LNCAP (cell line): ENCODE measurements around the gene RBM43.

ENCODE experiments used
- TF ChIP-seq, protein P1 (sequence below): fragments of 450-650 bp; IDR thresholded peaks from 2 replicates; pipeline ENCODE4 v1.5.1; 2017; ENCODE audit warnings: mild to moderate bottlenecking

RBM43 gene

DNA sequence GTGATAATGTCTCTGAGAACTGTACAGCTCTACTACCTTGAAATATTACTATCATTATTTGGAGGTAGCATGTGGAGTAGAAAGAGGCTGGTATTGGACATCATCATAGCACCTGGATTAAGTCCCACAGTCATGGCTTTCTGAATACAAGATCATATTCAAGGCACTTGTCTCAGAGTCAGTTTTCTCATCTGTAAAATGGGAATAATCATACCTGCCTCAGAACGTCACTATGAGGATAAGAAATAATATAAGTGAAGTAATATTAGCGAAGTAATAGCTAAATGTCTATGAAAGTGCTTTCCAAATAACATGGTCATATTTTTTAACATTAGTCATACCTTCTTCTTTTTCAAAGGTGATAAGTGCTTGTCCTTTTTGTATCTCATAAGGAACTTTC lies 16.8 kb upstream of the RBM43 start:
- TF ChIP-seq, protein P1, sequence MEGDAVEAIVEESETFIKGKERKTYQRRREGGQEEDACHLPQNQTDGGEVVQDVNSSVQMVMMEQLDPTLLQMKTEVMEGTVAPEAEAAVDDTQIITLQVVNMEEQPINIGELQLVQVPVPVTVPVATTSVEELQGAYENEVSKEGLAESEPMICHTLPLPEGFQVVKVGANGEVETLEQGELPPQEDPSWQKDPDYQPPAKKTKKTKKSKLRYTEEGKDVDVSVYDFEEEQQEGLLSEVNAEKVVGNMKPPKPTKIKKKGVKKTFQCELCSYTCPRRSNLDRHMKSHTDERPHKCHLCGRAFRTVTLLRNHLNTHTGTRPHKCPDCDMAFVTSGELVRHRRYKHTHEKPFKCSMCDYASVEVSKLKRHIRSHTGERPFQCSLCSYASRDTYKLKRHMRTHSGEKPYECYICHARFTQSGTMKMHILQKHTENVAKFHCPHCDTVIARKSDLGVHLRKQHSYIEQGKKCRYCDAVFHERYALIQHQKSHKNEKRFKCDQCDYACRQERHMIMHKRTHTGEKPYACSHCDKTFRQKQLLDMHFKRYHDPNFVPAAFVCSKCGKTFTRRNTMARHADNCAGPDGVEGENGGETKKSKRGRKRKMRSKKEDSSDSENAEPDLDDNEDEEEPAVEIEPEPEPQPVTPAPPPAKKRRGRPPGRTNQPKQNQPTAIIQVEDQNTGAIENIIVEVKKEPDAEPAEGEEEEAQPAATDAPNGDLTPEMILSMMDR: no peak

DNA sequence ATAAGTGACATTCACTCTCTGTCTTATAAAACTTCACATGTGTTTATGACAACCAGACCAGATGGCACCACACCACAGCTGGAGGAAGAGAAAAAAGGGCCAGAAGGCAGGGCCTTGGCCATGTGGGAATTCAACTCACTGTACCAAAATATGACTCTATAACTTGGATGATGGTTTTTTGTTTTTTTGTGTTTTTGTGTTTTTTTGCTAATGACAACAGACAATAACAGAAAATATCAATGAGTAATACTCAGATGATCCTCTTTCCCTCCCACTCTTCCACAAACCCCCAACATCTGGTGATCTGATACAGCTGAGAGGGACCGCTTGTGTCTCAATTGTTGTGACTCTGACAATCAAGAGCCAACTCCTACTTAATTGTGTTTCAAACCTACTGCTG lies 15.4 kb upstream of the RBM43 start:
- TF ChIP-seq, protein P1: no peak

DNA sequence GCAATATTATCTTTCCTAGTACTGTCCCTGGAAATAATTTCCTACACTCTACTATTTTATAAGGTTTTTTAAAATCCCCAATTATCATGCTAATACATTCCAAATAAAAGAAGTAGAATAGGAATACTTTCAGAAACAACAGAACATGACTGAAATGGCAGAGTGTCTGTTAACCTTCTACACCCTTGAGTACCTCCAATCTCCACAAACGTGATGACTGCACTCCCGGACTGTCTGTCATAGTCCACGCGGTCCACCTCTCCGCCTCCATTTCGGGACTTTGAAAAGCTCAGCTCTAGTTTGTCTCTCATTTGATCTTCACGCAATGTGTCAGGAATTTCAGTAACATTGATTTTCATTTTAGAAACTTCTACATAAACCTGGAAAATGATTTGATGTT lies 13.6 kb upstream of the RBM43 start:
- TF ChIP-seq, protein P1: no peak

DNA sequence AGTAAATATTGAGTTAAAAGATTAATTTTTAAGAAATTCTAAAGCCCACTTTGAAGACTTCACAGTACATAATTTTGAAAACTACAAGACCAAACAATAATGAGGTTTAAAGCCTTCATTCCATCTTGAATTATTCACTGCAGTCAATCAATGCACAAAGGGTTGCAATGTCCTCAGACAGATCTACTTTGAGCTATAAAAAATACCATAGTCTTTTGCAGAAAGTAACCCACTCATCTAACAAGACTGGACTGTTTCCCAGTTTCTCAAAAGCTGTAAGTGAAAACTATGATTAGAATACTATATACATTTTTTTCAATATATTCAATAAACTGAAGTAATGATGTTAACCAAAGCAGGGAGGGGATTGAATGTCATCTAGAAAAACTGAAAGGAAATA lies 10.2 kb upstream of the RBM43 start:
- TF ChIP-seq, protein P1: no peak

DNA sequence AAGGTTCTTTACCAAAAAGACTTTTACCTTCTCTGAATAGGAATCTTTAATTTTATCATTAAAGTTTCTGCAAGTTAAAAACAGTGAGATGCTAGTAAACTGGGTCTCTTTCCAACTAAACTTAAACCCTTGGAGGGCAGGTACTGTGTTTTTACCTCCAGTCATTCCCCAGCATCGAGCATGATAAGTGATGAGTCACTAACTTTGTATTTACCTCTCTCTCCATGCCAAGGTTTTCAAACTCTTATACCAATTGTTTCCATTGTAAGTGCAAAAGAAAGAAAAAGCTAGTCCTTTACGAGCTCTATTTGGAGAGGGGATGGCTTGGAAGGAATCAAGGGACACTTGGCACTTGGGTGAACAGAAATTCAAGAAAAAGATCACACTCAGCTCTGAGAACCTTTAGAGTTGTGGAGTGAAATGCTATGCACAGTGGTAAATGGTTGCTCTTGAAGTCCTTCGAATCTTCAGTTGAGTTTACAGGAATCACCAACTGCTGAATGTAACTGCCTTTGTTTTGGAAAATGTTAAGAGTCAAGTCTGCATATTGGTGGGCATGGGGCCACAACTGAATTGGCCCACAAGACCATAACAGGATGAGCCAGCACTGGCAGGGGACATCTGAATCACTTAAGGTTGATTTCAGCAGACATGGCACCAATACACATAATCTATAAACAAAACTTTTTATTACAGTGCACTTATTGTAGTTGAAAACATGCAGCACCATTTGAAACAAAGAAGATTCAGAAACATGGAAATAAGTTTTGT lies 8.3 kb upstream of the RBM43 start:
- TF ChIP-seq, protein P1: no peak

DNA sequence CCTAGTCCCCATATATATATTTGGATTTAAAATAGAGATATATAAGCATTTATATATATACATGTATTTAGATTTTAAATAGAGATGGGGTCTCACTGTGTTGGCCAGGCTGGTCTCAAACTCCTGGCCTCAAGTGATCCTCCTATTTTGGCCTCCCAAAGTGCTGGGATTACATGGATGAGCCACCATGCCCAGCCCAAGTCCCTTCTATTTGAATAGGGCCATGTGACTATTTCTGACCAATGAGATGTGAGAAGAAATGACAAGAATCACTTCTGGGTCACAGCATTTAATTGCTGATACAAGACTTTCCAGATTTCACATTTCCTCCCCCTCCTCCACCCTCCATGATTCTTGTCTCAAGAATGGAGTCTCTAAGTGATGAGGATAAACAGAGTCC lies 6.4 kb upstream of the RBM43 start:
- TF ChIP-seq, protein P1: no peak

GRCh38 chr2:151267537-151267936 lies 5.9 kb upstream of the RBM43 start:
- TF ChIP-seq, protein P1: no peak

GRCh38 chr2:151265991-151266390 lies 4.3 kb upstream of the RBM43 start:
- TF ChIP-seq, protein P1: no peak
